Inferior parietal cortex (tissue), 1 donor: ENCODE measurements around the gene CCDC69.
"Not testable (repeated sequence)": the region's sequence is repeated elsewhere in the genome, so short reads cannot be mapped to it uniquely, and the experiment has no call there.

ENCODE experiments used
- DNase-seq: peaks from one replicate; pipeline ENCODE4 v3.0.0-alpha.2; 2016; ENCODE audit errors: extremely low spot score

The CCDC69 gene, protein sequence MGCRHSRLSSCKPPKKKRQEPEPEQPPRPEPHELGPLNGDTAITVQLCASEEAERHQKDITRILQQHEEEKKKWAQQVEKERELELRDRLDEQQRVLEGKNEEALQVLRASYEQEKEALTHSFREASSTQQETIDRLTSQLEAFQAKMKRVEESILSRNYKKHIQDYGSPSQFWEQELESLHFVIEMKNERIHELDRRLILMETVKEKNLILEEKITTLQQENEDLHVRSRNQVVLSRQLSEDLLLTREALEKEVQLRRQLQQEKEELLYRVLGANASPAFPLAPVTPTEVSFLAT

DNA sequence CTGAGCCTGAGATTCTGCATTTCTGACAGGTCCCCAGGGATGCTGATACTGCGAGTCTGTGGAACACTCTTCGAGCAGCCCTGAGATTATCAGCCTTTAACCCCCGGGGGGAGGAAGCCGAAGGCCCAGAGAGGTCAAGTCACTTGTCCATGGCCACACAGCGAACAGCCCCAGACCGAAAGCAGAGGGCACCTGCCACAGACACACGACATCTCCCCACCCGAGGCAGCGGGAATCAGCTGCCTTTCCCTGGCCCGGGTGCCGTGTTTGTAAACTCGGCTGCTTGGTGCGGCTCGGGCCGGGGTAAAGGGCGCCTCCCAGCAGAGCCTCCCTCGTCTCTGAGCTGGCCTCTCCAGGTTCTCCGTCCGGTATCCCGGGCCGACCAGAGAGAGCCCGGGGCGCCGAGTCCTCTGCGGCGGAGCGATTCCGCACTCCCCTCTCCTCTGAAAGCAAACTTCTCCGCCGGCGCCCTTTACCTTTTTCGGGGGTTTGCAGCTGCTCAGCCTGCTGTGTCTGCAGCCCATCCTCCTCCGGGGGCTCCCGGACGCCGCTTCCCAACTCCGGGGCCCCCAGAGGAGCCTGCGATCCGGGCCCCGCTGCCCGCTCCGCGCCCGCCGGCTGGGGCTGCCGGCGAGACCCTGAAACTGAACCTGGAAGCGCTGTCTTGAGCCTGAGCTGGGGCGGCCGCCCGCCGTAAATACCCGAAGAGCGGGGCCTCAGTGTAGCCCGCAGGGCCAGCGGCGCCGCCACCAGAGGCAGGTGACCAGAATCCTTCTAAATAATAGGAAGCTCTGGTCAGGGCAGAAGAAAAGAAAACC is at the start of gene CCDC69:
CCDC69 (minus strand) TSS at position 646 of the 818 bp plus-strand sequence; CDS start at position 524, 122 bp downstream.
- DNase-seq = peak; percentile 44

DNA sequence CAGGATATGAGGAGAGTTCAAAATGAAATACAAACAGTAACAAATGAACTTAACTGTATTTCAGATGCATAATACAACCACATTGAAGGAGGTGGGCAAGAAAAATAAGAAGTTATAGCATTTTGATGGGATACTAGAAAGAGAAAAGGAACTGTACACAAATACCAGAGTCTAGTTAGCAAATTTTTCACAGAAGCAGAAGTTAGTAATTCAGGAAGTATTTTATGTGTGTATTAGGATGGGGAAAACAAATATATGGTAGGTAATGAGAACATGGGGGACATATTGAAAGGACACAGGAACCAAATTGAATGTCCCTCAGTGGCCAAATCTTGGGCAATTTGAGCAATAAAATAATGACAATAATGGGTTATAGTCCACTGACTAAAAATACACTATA is 47.4 kb upstream of the CCDC69 start:
- DNase-seq = no peak

DNA sequence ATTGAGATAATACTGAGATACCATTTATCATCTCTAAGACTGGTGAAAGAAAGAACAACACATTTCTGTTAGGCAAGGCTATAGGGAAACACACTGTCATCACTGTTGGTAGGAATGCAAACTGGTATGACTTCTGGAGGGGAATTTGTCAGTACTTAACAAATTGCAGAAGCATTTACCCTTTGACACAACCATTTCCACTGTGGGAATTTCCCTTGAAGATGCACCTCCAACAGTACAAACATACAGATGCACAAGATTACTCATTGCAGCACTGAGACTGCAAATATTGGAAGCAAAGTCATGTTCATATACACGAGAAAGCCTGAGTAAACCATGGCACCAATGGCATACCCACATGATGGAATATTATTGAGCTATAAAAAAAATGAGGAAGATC is 46.7 kb upstream of the CCDC69 start:
- DNase-seq = no peak

DNA sequence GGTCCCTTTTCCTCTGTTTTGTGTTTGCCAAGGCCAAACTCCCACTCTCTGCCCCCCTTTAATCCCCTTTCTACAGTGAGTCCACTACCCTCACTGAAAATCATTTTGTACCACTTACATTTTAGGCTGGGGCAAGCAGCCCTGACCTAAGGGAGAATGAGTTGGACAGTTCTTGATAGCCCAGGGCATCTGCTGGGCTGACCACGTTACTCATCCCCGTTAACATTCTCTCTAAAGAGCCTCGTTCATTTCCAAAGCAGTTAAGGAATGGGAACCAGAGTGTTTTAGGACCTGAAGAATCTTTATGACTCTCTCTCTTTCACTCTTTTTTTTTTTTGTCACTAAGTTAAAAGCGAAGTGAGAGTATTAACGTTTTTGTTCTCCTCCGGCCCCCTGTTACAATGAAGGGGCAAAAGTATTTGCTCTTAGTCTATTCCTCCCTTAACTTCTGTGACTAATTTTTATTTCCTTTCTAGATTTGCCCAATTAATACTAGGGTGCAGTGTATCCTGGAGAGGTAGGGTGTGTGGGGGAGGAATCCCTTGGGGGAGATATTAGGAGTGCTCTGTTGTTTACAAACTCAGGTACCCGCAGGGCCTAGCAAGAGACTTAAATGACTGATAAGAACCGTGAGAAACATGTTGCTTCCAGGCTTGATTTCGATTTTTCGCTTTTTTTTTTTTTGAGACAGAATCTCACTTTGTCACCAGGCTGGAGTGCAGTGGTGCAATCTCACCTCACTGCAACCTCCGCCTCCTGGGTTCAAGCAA is 43.8 kb upstream of the CCDC69 start:
- DNase-seq = no peak

DNA sequence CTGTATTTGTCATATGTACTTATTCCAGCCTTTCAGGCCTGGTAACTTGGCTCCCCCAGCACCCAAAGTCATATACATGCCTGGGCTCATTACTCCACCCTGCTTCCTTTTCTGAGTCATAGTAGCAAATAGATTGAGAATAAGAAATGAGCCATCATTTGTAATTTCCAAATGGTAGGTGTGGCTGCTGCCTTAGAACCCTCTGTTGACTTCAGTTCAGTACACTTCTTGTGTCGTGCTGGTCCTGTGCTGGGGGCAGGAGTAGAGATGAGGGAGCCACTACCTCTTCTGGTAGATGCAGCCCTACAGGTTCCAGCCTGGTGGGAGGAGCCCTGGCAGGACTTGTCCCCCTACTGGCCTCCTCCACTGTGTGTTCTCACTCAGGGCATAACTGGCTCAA is 40.2 kb upstream of the CCDC69 start:
- DNase-seq = no peak

DNA sequence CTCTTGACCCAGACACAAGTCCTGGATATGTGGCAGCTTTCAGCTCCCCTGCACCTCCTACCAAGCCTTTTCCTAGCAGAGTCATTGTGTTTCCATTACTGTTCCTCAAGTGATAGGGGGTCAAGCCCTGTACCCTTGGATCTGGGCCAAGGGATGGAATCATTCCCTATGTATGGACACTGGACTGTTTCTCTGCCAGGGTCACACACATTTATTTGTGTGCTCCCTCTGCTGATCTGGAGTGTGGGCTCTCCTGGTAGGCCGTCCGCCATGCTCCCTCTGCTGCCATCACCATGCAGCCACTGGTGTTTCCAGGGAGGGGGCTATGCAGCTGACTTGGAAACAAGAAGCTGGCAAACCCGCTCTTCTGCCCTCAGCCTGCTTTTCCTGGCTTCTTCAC is 38.6 kb upstream of the CCDC69 start:
- no peak for DNase-seq

DNA sequence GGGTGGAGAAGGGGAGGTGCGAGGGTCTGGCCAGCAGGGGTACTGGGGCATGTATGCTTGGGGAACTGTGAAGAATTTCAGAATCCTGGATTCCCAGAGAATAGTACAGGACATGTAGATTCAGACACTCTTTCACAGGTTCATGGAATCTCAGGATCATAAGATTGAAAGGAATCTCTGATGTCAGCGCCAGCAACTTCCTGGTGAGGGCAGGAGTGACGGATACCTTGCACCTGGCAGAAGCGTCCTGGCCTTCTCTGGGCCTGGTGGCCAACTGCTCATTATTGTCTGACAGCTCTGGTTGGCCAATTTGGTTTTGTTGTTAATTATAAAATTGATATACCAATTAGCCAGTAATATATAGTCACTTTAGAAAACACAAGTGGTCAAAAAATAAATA is 36.0 kb upstream of the CCDC69 start:
- DNase-seq = no peak

DNA sequence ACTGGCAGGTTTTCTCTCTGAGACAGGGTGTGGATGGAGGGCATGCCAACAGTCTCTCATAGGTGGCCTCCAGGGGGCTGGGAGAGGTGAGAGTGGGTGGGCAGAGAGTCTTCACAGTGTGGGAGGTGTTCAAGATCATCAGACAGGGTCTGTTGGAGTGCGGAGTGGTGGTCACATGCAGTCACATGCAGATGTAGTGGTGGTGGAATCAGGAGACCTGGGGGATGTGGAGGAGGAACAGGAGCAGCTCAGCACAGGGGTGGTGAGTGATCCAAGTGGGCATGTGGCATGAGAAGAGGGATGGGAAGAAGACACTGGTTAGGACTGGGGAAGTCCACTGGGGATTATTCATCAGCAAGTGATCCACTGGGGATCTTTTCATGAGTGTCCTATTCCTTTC is 34.9 kb upstream of the CCDC69 start:
- no peak for DNase-seq

DNA sequence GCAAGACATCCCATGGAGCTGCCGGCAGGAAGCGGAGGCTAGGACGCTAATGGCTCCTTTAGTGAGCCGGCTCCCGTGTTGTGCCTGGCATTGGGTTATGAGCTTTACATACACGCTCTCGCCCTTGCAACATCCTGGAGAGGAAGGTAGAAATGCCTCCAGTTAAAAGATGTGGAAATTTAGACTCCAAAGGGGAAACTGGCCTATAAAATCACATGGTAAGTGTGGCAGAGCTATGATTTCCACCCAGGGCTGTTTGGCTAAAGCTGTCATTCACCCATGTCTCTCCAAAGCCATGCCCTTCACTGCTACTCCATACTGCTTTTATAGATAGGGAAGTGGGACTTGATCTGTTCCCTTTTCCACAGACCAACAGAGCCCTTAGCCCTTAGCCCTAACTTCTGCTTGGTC is 34.3 kb upstream of the CCDC69 start:
- DNase-seq = no peak

DNA sequence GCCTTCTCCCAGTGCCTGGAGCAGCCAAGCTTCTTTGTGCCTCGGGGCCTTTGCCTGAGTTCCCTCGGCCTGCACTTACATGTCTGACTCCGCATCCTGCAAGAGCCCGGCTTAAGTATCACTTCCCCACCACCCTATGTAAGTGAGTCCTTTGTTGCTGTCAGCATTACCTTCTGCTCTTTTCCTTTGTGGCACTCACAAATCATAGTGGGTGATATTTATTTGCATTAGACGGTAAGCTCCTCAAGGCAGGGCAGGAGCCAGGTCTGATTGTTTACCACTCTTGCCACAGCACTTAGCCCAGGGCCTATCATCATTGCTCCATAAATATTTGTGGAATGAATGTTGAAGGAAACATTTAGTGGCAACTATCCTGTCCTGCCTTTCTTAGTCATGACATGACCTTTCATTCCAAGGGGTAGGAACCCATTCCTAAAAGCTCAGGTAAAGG is 33.9 kb upstream of the CCDC69 start:
- DNase-seq = no peak

DNA sequence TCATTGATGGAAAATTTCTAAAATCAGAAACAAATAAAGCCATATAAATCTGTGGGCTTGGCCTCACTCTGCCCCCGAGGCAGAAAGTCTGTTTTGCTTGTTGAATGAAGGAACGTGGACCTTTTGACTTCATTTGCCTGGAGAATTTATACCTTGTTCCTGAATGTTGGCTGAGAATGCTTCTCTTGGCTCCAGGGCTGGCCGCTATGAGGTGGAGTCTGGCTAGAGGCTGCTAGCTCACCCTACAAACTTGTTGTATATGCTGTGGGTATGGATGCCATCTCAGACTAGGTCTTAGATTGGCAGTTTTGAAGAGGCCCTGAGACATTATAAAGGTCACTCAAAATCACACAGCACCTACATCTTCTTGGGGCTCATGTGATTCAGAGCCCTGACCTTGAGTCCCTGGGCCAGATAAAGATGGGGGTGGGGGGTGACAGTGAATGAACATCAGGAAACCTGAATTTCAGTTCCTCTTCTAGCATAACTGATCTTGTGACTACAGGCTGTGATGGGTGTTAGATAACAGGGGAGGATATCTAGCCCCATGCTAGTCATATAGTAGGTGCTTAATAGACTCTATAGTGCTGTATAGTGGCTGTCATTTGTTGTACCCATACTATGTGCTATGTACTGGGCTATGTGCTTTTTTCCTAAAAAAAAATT is 31.9 kb upstream of the CCDC69 start:
- no peak for DNase-seq

DNA sequence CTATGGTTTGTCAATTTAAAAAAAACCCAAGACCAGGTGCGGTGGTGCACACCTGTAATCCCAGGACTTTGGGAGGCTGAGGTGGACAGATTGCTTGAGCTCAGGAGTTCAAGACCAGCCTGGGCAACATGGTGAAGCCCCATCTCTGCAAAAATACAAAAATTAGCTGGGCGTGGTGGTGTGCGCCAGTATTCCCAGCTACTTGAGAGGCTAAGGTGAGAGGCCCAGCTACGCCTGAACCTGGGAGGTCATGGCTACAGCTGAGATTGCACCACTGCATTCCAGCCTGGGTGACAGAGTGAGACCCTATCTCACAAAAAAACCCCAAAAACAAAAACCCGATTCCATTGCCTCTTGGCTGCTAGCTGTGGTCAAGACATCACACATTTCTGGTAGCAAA is 31.1 kb upstream of the CCDC69 start:
- DNase-seq = not testable (repeated sequence)

DNA sequence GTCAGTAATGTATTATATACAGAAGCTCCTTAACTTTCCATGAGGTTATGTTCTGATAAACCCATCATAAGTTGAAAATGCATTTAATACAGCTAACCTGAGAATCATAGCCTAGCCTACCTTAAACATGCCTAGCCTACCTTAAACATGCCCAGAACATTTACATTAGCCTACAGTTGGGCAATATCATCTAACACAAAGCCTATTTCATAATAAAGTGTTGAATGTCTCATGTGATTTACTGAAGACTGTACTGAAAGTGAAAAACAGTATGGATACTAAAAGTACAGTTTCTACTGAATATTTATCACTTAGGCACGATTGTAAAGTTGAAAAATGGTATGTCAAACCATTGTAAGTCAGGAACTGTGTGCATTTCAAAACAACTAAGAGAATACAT is 30.7 kb upstream of the CCDC69 start:
- DNase-seq = no peak

DNA sequence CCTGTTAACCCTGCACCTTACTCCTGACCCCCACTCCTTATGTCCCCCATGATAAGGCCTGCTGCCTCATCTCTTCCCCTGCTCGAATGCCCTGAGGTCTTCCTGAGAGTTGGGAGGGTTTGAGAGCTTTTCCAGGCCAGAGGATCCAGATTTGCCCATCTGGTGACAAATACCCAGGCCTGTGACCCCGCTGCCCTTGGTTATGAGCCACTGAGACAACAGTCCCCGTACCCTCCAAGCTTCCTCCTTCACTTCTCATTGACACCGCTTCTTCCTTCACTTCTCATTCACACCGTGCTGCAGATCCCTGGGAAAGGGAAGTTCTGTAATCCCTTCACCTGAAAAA is 29.7 kb upstream of the CCDC69 start:
- DNase-seq = no peak

DNA sequence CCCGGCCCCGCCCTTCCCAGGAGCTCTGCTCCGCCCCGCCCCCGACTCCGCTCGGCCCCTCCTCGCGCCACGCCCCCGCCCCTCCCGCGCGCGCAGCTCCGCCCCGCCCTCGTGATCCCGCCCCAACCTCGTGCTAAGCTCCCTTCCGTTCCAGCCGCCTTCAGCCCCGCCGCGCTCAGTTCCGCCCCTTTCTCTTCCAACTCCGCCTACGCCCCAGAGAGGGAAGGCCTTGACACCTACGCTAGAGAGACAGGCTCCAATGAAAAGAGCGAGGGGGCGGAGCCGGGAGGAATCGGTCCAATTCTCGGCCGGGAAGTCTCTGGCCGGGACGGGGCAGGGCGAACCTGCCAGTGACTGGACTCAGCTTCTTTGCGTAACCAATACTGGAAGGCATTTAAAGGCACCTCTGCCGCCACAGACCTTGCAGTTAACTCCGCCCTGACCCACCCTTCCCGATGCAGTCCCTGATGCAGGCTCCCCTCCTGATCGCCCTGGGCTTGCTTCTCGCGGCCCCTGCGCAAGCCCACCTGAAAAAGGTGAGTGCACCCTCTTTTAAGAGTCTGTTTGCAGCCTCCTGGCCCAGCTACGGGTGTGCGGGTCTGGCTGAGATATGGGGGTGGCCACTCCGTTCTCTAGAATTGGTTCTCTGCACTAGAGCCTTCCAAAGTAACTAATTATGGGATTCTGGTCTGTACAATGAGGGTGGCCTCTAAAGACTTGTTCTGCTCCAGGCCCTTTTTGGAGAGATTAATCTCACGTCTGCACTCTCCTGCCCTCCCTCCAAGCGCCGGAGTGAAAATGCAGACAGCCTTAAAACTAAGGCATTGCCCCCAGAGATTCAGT is 29.1 kb upstream of the CCDC69 start, which contains the start of gene GM2A:
GM2A (plus strand) TSS at position 424 of the 843 bp plus-strand sequence; CDS start at position 456, 32 bp downstream.
- DNase-seq = peak; percentile 99

DNA sequence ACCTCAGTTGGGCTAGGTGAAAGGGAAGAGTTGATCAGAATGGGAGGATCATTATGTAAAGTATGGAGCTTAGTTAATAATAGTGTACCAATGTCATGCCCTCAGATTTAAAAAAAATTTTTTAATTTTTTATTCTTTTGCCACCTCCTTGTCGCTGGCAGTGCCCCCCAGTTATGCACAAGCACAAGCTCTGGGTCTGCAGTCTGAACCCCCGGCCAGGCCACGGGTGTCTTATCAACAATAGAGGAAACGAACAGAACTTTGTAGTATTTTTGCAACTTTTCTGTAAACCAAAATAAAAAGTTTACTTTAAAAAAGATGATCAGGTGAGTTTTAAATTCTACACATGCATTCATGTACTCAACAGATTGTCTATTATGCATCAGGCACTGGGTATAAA is 27.7 kb upstream of the CCDC69 start:
- DNase-seq = no peak

DNA sequence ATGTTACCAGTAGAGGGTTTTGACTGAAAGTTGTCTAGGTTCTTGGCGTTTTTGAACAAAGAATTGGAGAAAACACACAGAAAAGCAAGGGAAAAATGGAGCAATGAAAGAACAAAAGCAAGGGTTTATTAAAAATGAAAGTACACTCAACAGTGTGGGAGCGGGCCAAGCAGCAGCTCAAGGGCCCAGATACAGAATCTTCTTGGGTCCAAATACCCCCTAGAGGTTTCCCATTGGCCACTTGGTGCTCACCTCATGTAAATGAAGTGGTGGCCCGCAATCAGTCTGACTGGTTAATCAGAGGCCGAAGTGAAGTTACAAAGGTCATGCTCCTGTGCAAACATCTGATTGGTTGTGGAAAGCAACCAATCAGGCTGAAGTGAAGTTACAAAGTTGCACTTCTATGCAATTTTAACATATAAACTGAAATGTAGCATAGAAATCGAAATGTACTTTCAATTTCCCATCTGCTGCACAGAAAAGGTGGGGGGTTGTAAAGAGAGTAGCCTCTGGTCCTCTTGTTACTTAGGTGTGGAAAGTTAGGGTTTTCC is 27.2 kb upstream of the CCDC69 start:
- no peak for DNase-seq

DNA sequence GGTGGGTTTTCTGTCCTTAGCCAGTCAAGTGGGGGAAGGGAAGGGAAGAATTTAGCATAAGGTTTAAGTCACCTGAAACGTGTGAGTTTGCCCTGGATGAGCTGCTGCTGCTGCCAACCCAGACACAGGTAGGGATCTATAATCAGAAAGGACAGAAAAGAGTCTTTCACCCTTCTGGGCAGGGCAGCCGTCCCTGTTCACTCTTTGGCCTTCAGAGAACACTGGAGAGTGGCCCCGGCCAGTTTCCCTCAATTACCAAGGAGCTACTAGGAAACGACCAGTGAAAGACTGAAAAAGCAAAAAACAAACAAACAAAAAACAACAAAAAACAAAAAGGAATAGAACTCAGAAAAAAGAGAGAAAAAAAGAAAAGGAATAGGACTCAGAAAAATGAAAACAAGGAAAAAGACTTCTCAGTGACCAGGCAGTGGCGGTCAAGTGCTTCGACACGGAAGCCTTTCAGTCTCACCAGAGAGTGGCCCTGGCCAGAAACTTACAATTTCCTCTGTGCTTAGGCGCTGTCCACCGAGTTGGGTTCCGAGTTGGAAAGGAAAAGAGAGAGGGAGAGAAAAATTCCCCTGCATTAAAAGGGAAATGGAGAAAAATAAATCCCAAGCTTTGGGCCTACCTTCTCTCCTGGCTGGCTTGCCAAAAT is 26.6 kb upstream of the CCDC69 start:
- DNase-seq = no peak

DNA sequence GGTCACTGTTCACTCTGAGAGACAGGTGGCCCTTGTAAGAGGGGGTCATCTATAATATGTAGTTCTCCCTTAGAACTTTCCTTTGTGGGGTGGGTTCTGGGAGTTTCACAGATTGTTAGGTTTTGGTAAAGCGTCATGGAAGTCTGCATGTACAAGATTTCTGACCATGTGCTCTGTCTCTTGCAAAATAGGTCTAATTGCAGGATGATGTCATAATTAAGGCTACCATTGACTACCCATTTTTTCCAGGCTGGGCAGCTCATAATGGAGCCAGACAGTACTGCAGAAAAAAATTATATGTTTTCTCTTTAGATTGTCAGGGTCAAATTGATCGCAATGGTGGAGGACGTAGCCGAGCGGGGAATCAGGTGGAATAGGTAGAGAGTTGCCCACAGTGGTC is 25.4 kb upstream of the CCDC69 start:
- no peak for DNase-seq

DNA sequence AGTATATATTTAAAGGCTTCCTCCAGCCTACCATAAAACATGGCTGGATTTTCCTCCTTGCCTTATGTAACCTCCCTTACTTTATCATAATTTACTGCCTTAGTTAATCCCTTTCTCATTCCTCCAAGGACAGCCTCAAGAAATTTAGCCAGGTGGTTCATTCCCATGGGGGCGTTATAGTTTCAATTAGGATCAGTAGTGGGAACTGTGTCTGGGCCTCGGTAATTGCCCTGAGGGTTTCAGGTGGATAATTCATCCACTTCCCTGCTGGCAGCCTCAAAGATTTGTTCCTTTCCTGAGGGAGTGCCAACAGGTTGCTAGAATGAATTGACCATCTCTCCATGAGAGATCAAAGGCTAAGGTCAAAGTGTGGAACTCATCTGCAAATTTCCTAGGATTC is 24.8 kb upstream of the CCDC69 start:
- no peak for DNase-seq
